HepG2 (cell line): Measurements from ENCODE around the gene GNB3. TPM values are rescaled to one million over a fixed set of nuclear protein-coding genes. Genes with fewer than 3 reads are reported as not detected.

Experiments
- AKAP8 ChIP-seq: sonication (generic); formaldehyde crosslinking; IDR thresholded peaks from 2 replicates; pipeline ENCODE4 v1.5.1; 2020; ENCODE audit warnings: mild to moderate bottlenecking, missing genetic modification reagents
- BRD4 ChIP-seq: sonication (generic); formaldehyde crosslinking; IDR thresholded peaks from 2 replicates; pipeline ENCODE4 v1.4.0; 2020; ENCODE audit warnings: missing genetic modification reagents
- KDM2A ChIP-seq: sonication (generic); formaldehyde crosslinking; IDR thresholded peaks from 2 replicates; pipeline ENCODE4 v1.4.0; 2020; ENCODE audit warnings: low read depth, missing genetic modification reagents, borderline replicate concordance
- KLF12 ChIP-seq: sonication (generic); formaldehyde crosslinking; IDR thresholded peaks from 2 replicates; pipeline ENCODE4 v1.4.0; 2020; ENCODE audit warnings: missing genetic modification reagents, borderline replicate concordance
- MBD4 ChIP-seq: IDR thresholded peaks from 2 replicates; pipeline ENCODE4 v1.6.1; 2012; ENCODE audit warnings: low read length, inconsistent platforms, borderline replicate concordance
- NFYC ChIP-seq: IDR thresholded peaks from 2 replicates; pipeline ENCODE4 v1.6.1; 2016; ENCODE audit warnings: missing genetic modification reagents, missing compliant biosample characterization
- POLR2A ChIP-seq, 2 experiments: IDR thresholded peaks; 2 replicates each; pipeline ENCODE4 v1.6.1; 2011; ENCODE audit warnings: low read depth in 2 of 2, low read length in 2 of 2, mild to moderate bottlenecking in 1 of 2, moderate library complexity in 1 of 2; ENCODE audit not compliant: insufficient read depth in 1 of 2
- POLR2AphosphoS5 ChIP-seq: IDR thresholded peaks from 2 replicates; pipeline ENCODE4 v1.6.1; 2012; ENCODE audit warnings: low read depth, low read length
- RCOR2 ChIP-seq: IDR thresholded peaks from 2 replicates; pipeline ENCODE4 v1.6.1; 2016; ENCODE audit warnings: missing biosample characterization, missing genetic modification reagents
- SYNCRIP ChIP-seq: fragments of 200-400 bp; formaldehyde crosslinking; IDR thresholded peaks from 2 replicates; pipeline ENCODE4 v1.6.1; 2018; ENCODE audit warnings: mild to moderate bottlenecking, low read depth, low read length; ENCODE audit not compliant: insufficient read depth
- ZBTB1 ChIP-seq: sonication (generic); formaldehyde crosslinking; IDR thresholded peaks from 2 replicates; pipeline ENCODE4 v1.4.0; 2020; ENCODE audit warnings: missing genetic modification reagents, borderline replicate concordance
- ZFP62 ChIP-seq: sonication (generic); formaldehyde crosslinking; IDR thresholded peaks from 2 replicates; pipeline ENCODE4 v1.4.0; 2020; ENCODE audit warnings: missing genetic modification reagents
- ZNF138 ChIP-seq: sonication (generic); formaldehyde crosslinking; IDR thresholded peaks from 2 replicates; pipeline ENCODE4 v1.5.0; 2020; ENCODE audit warnings: mild to moderate bottlenecking, low read depth, missing genetic modification reagents
- ZNF160 ChIP-seq: sonication (generic); formaldehyde crosslinking; IDR thresholded peaks from 2 replicates; pipeline ENCODE4 v1.8.0; 2022; ENCODE audit warnings: mild to moderate bottlenecking, inconsistent platforms, missing genetic modification reagents
- ZNF350 ChIP-seq: sonication (generic); formaldehyde crosslinking; IDR thresholded peaks from 2 replicates; pipeline ENCODE4 v1.4.0; 2020; ENCODE audit warnings: mild to moderate bottlenecking, low read depth, missing genetic modification reagents, borderline replicate concordance
- ZNF430 ChIP-seq: sonication (generic); formaldehyde crosslinking; IDR thresholded peaks from 2 replicates; pipeline ENCODE4 v1.9.0; 2021; ENCODE audit warnings: mild to moderate bottlenecking, missing genetic modification reagents
- ZNF484 ChIP-seq: sonication (generic); formaldehyde crosslinking; IDR thresholded peaks from 2 replicates; pipeline ENCODE4 v1.5.1; 2020; ENCODE audit warnings: mild to moderate bottlenecking, low read depth, missing genetic modification reagents, borderline replicate concordance
- ZNF781 ChIP-seq: sonication (generic); formaldehyde crosslinking; IDR thresholded peaks from 2 replicates; pipeline ENCODE4 v1.5.1; 2020; ENCODE audit warnings: borderline replicate concordance, mild to moderate bottlenecking, missing genetic modification reagents; ENCODE audit errors: not compliant biosample characterization
- polyA plus RNA-seq, 8 experiments: library from polyadenylated mRNA; depleted of rRNA in 3 of 8; stranded (reverse) in 7 of 8; unstranded in 1 of 8; fragments of >200 nt; fragmentation: Illumina TruSeq in 4 of 8; extraction: Trizol in 4 of 8; gene quantifications; 2 replicates each; pipeline versions ENCODE4 v1.2.1 to v1.2.3, GENCODE V29; 2011 to 2016; ENCODE audit warnings: low read depth in 4 of 8, missing spikeins in 1 of 8, mixed read lengths in 1 of 8; ENCODE audit not compliant: insufficient read depth in 1 of 8
- total RNA-seq, 5 experiments: library from RNA; depleted of rRNA; stranded (reverse); fragments of >200 nt; fragmentation: Illumina TruSeq; extraction: Trizol; gene quantifications; 2 replicates each; pipeline ENCODE4 v1.2.3, GENCODE V29; 2016; ENCODE audit warnings: low read depth in 1 of 5
- TF ChIP-seq, protein P1 (sequence below): sonication (generic); formaldehyde crosslinking; IDR thresholded peaks from 2 replicates; pipeline ENCODE4 v1.5.1; 2020; ENCODE audit warnings: missing genetic modification reagents, mild to moderate bottlenecking, borderline replicate concordance
- TF ChIP-seq, protein P2 (sequence below): sonication (generic); formaldehyde crosslinking; conservative IDR thresholded peaks from 2 replicates; pipeline ENCODE4 v1.8.0; 2022; ENCODE audit warnings: mild to moderate bottlenecking, moderate library complexity, missing genetic modification reagents
- TF ChIP-seq, protein P3 (sequence below): IDR thresholded peaks from 2 replicates; pipeline ENCODE4 v1.6.1; 2016; ENCODE audit warnings: missing genetic modification reagents, missing compliant biosample characterization
- TF ChIP-seq, protein P4 (sequence below): sonication (generic); formaldehyde crosslinking; IDR thresholded peaks from 2 replicates; pipeline ENCODE4 v1.5.0; 2020; ENCODE audit warnings: mild to moderate bottlenecking, missing genetic modification reagents, borderline replicate concordance

GNB3 gene
- total and polyA plus RNA-seq, 2 of the 13 experiments (the other 11 are each of a cell fraction or from before 2014, with no cell fraction given), result 1.3 to 3.6 TPM

DNA sequence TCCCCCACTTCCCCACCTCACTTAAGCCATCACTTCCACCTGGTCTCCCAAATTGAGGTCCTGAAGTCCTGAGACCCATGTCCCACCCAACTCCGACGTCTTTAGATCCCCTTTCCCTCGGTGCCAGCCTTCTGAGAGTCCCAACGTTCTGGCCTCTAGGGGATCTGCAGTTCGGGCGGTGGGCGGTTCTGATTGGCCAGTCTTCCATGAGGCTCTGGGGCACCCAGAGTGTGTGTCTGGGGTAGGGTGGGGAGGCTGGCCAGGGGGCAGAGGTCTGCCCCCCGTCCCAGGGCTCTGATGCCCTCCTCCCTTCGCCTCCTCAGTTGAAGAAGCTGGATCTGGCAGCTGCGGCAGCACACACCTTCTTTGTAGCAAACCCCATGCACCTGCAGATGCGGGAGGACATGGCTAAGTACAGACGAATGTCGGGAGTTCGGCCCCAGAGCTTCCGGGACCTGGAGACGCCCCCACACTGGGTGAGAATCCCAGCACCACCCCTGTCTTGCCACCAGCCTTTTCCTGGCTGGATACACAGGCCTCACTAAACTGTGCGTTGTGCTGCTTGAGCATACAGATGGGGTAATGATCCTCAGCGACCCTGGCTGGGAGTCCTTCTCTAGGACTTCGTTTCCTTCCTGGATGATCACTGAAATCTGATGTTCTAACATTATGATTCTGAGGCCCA is 11.0 kb upstream of the GNB3 start (continued):
- TF ChIP-seq, protein P1, sequence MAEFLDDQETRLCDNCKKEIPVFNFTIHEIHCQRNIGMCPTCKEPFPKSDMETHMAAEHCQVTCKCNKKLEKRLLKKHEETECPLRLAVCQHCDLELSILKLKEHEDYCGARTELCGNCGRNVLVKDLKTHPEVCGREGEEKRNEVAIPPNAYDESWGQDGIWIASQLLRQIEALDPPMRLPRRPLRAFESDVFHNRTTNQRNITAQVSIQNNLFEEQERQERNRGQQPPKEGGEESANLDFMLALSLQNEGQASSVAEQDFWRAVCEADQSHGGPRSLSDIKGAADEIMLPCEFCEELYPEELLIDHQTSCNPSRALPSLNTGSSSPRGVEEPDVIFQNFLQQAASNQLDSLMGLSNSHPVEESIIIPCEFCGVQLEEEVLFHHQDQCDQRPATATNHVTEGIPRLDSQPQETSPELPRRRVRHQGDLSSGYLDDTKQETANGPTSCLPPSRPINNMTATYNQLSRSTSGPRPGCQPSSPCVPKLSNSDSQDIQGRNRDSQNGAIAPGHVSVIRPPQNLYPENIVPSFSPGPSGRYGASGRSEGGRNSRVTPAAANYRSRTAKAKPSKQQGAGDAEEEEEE (CRISPR knock-in tag), result no peak
- TF ChIP-seq, protein P2, sequence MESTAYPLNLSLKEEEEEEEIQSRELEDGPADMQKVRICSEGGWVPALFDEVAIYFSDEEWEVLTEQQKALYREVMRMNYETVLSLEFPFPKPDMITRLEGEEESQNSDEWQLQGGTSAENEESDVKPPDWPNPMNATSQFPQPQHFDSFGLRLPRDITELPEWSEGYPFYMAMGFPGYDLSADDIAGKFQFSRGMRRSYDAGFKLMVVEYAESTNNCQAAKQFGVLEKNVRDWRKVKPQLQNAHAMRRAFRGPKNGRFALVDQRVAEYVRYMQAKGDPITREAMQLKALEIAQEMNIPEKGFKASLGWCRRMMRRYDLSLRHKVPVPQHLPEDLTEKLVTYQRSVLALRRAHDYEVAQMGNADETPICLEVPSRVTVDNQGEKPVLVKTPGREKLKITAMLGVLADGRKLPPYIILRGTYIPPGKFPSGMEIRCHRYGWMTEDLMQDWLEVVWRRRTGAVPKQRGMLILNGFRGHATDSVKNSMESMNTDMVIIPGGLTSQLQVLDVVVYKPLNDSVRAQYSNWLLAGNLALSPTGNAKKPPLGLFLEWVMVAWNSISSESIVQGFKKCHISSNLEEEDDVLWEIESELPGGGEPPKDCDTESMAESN, result no peak; the same call in 1 of the 2 replicates
- TF ChIP-seq SYNCRIP (no peak), POLR2A (IDR thresholded peaks at IDR 0.05; ENCODE audit: insufficient read depth in 1 of 2, low read depth in 2 of 2, low read length in 2 of 2) (peak in 1 of 2 experiments; percentile 87; a peak in 2 of 4 replicates), ZNF160 (CRISPR knock-in tag) (no peak), ZBTB1 (no peak), AKAP8 (no peak), ZNF350 (CRISPR knock-in tag) (0 out of 2 replicates have a peak, but pooled peaks have one; percentile 1), ZFP62 (CRISPR knock-in tag) (no peak), POLR2AphosphoS5 (peak; percentile 78), ZNF430 (CRISPR knock-in tag) (peak; percentile 45; the same call in 1 of the 2 replicates), ZNF781 (peak; percentile 5), ZNF138 (no peak), KDM2A (no peak), KLF12 (CRISPR knock-in tag) (no peak), BRD4 (CRISPR knock-in tag) (0 out of 2 replicates have a peak, but pooled peaks have one; percentile 8), ZNF484 (no peak), RCOR2 (CRISPR knock-in tag) (no peak), NFYC (CRISPR knock-in tag) (peak; percentile 53), MBD4 (no peak)
- TF ChIP-seq, protein P3, sequence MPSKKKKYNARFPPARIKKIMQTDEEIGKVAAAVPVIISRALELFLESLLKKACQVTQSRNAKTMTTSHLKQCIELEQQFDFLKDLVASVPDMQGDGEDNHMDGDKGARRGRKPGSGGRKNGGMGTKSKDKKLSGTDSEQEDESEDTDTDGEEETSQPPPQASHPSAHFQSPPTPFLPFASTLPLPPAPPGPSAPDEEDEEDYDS, result peak; percentile 35; the same call in 1 of the 2 replicates
- TF ChIP-seq, protein P4, sequence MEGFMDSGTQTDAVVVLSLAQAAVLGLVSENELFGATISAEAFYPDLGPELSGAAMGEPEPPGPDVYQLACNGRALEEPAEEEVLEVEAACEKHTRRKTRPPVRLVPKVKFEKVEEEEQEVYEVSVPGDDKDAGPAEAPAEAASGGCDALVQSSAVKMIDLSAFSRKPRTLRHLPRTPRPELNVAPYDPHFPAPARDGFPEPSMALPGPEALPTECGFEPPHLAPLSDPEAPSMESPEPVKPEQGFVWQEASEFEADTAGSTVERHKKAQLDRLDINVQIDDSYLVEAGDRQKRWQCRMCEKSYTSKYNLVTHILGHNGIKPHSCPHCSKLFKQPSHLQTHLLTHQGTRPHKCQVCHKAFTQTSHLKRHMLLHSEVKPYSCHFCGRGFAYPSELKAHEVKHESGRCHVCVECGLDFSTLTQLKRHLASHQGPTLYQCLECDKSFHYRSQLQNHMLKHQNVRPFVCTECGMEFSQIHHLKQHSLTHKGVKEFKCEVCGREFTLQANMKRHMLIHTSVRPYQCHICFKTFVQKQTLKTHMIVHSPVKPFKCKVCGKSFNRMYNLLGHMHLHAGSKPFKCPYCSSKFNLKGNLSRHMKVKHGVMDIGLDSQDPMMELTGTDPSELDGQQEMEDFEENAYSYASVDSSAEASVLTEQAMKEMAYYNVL (CRISPR knock-in tag), result no peak
